Mesothelial cell of epicardium (in vitro differentiated cells): ENCODE results near the gene SLC15A4. TPM values are rescaled to one million over a fixed set of nuclear protein-coding genes. Genes with fewer than 3 reads are reported as not detected.
A peak's percentile ranks its signal among the peaks of the same experiment; 100 is the strongest.
"Not testable (repeated sequence)": the region's sequence is repeated elsewhere in the genome, so short reads cannot be mapped to it uniquely, and the experiment has no call there.

Experiments
- DNase-seq, 2 experiments: peaks; one replicate each; pipeline ENCODE4 v3.0.0; 2021; ENCODE audit warnings: low spot score in 2 of 2; ENCODE audit not compliant: unreplicated experiment in 2 of 2
- H3K27ac Mint-ChIP-seq: 2 replicates; pipeline ENCODE4 v1.8.0; 2021; ENCODE audit warnings: mixed read lengths
- H3K27me3 Mint-ChIP-seq: 2 replicates; pipeline ENCODE4 v1.8.0; 2021; ENCODE audit warnings: low read depth, mixed read lengths
- H3K36me3 Mint-ChIP-seq: 2 replicates; pipeline ENCODE4 v1.8.0; 2021; ENCODE audit warnings: mixed read lengths
- H3K4me1 Mint-ChIP-seq: 2 replicates; pipeline ENCODE4 v1.8.0; 2021; ENCODE audit warnings: mixed read lengths
- H3K4me3 Mint-ChIP-seq: 2 replicates; pipeline ENCODE4 v1.8.0; 2021; ENCODE audit warnings: mild to moderate bottlenecking, moderate library complexity, mixed read lengths
- H3K9me3 Mint-ChIP-seq: 2 replicates; pipeline ENCODE4 v1.8.0; 2021; ENCODE audit warnings: mixed read lengths
- CTCF ChIP-seq: fragments of 200-600 bp; sonication (generic); IDR thresholded peaks from one replicate; pipeline ENCODE4 v1.5.0; 2021; ENCODE audit warnings: antibody characterized with exemption; ENCODE audit not compliant: unreplicated experiment
- total RNA-seq: library from RNA; stranded (reverse); gene quantifications from 3 replicates; pipeline ENCODE4 v1.2.1, GENCODE V29; 2021

The SLC15A4 gene
- total RNA-seq, 1 donor from 2014 or later = 26.6 TPM

GRCh38 chr12:128856035-128856790, 32.5 kb upstream of the SLC15A4 start:
- no peak overlapping the region for H3K27ac Mint-ChIP-seq
- H3K9me3 Mint-ChIP-seq = no peaks in the 10 kb centered on the region
- DNase-seq = no peak
- no peak overlapping the region for H3K4me3 Mint-ChIP-seq
- no peaks in the 10 kb centered on the region for H3K4me1 Mint-ChIP-seq
- no peaks in the 10 kb centered on the region for H3K36me3 Mint-ChIP-seq
- no peak for TF ChIP-seq CTCF
- H3K27me3 Mint-ChIP-seq = peaks cover 66% of the 10 kb centered on the region

- Mint-ChIP-seq H3K27ac (no peak overlapping the region), H3K9me3 (no peaks in the 10 kb centered on the region), H3K4me3 (peak overlapping the region; percentile 61), H3K27me3 (peaks cover 82% of the 10 kb centered on the region), H3K4me1 (no peaks in the 10 kb centered on the region), H3K36me3 (no peaks in the 10 kb centered on the region)
- no peak for TF ChIP-seq CTCF
- peak in 1 of 2 experiments; percentile 41 for DNase-seq
Observed at GRCh38 chr12:128853600-128854197, 29.9 kb upstream of the SLC15A4 start.

- Mint-ChIP-seq H3K4me3 (peak within 1 kb of the TSS; percentile 61), H3K27ac (no peak within 1 kb of the TSS), H3K27me3 (peaks cover 84% of the 10 kb centered on the region), H3K4me1 (no peaks in the 10 kb centered on the region), H3K36me3 (no peaks in the 10 kb centered on the region), H3K9me3 (no peaks in the 10 kb centered on the region)
- DNase-seq = no peak
- TF ChIP-seq CTCF = no peak
Observed at GRCh38 chr12:128852885-128853599, 29.3 kb upstream of the SLC15A4 start, which contains the start of gene GLT1D1. GLT1D1 (plus strand) TSS chr12:128853478; CDS start chr12:128853582, 104 bp downstream.

GRCh38 chr12:128852026-128852698, 28.4 kb upstream of the SLC15A4 start:
- Mint-ChIP-seq H3K4me1 (no peaks in the 10 kb centered on the region), H3K27ac (no peak overlapping the region), H3K36me3 (no peaks in the 10 kb centered on the region), H3K4me3 (no peak overlapping the region), H3K9me3 (no peaks in the 10 kb centered on the region), H3K27me3 (peaks cover 77% of the 10 kb centered on the region)
- TF ChIP-seq CTCF = no peak
- no peak for DNase-seq

- H3K9me3 Mint-ChIP-seq, H3K4me1 Mint-ChIP-seq, H3K36me3 Mint-ChIP-seq, H3K27ac Mint-ChIP-seq, H3K4me3 Mint-ChIP-seq, DNase-seq: not testable (repeated sequence)
- H3K27me3 Mint-ChIP-seq = peaks cover 71% of the 10 kb centered on the region
Observed at GRCh38 chr12:128851429-128851828, 27.7 kb upstream of the SLC15A4 start.
